DOHH2 (cell line): ENCODE data around the gene ARHGAP22.

Experiments used
- H3F3A ChIP-seq: fragments of 200-600 bp; sonication (generic), shearing (Covaris generic); 2 replicates; pipeline ENCODE4 v1.6.0; 2016; ENCODE audit warnings: antibody characterized with exemption, mild to moderate bottlenecking; ENCODE audit not compliant: control insufficient read depth, insufficient read depth
- H3K27ac ChIP-seq: fragments of 200-600 bp; sonication (generic); 2 replicates; pipeline ENCODE4 v1.5.1; 2014; ENCODE audit warnings: low read depth, mild to moderate bottlenecking, low read length, moderate library complexity
- H3K27me3 ChIP-seq: fragments of 200-600 bp; sonication (generic); 2 replicates; pipeline ENCODE4 v1.6.1; 2014; ENCODE audit warnings: mild to moderate bottlenecking, low read length, mixed read lengths; ENCODE audit not compliant: control insufficient read depth
- H3K36me3 ChIP-seq: fragments of 200-600 bp; sonication (generic); 2 replicates; pipeline ENCODE4 v1.6.1; 2014; ENCODE audit warnings: mild to moderate bottlenecking, low read length, moderate library complexity, mixed read lengths; ENCODE audit not compliant: control insufficient read depth
- H3K4me1 ChIP-seq: fragments of 200-600 bp; sonication (generic); 2 replicates; pipeline ENCODE4 v1.6.1; 2014; ENCODE audit warnings: mild to moderate bottlenecking, low read length, mixed read lengths; ENCODE audit not compliant: control insufficient read depth
- H3K4me2 ChIP-seq: fragments of 200-600 bp; sonication (generic); 2 replicates; pipeline ENCODE4 v1.6.0; 2014; ENCODE audit warnings: mild to moderate bottlenecking, low read length, moderate library complexity
- H3K4me3 ChIP-seq: fragments of 200-600 bp; sonication (generic); 2 replicates; pipeline ENCODE4 v1.5.1; 2014; ENCODE audit warnings: mild to moderate bottlenecking, low read length, mixed read lengths
- H3K79me2 ChIP-seq: fragments of 200-600 bp; sonication (generic); 2 replicates; pipeline ENCODE4 v1.6.1; 2014; ENCODE audit warnings: mild to moderate bottlenecking, low read length, mixed read lengths; ENCODE audit not compliant: control insufficient read depth
- H3K9me2 ChIP-seq: fragments of 200-600 bp; sonication (generic); replicated peaks from 2 replicates; pipeline ENCODE4 v1.6.1; 2014; ENCODE audit warnings: mild to moderate bottlenecking, low read length, mixed read lengths; ENCODE audit not compliant: control insufficient read depth
- H3K9me3 ChIP-seq: fragments of 200-600 bp; sonication (generic); 2 replicates; pipeline ENCODE4 v1.6.1; 2014; ENCODE audit warnings: antibody characterized with exemption, low read length, mixed read lengths; ENCODE audit not compliant: control insufficient read depth, insufficient read depth
- H4K20me1 ChIP-seq: fragments of 200-600 bp; sonication (generic); 2 replicates; pipeline ENCODE4 v1.6.0; 2014; ENCODE audit warnings: low read depth, mild to moderate bottlenecking, antibody characterized with exemption, low read length, moderate library complexity; ENCODE audit not compliant: control insufficient read depth, insufficient read depth
- CTCF ChIP-seq: fragments of 200-600 bp; sonication (generic); IDR thresholded peaks from one replicate; pipeline ENCODE4 v1.5.1; 2014; ENCODE audit warnings: antibody characterized with exemption, mild to moderate bottlenecking, low read depth, low read length; ENCODE audit not compliant: poor library complexity, severe bottlenecking
- EZH2phosphoT487 ChIP-seq: fragments of 200-600 bp; sonication (generic); IDR thresholded peaks from 2 replicates; pipeline ENCODE4 v1.6.1; 2017; ENCODE audit warnings: borderline replicate concordance, mild to moderate bottlenecking, antibody characterized with exemption, low read length, moderate library complexity, mixed read lengths

The ARHGAP22 gene

GRCh38 chr10:48627984-48628609 lies 23.2 kb upstream of the ARHGAP22 start:
- TF ChIP-seq EZH2phosphoT487: no peak
- TF ChIP-seq CTCF: no peak
- Histone ChIP-seq H3K4me1 (no peaks in the 10 kb centered on the region), H3K4me2 (no peak overlapping the region), H4K20me1 (no peaks in the 10 kb centered on the region), H3K36me3 (no peaks in the 10 kb centered on the region), H3K27me3 (peaks cover 31% of the 10 kb centered on the region), H3K4me3 (no peak overlapping the region), H3K9me3 (no peaks in the 10 kb centered on the region), H3K27ac (no peak overlapping the region), H3F3A (no peaks in the 10 kb centered on the region), H3K79me2 (no peaks in the 10 kb centered on the region), H3K9me2 (no peaks in the 10 kb centered on the region)

- Histone ChIP-seq H4K20me1 (no peaks in the 10 kb centered on the region), H3K4me3 (no peak overlapping the region), H3K4me1 (no peaks in the 10 kb centered on the region), H3F3A (no peaks in the 10 kb centered on the region), H3K79me2 (no peaks in the 10 kb centered on the region), H3K36me3 (no peaks in the 10 kb centered on the region), H3K9me2 (no peaks in the 10 kb centered on the region), H3K27ac (no peak overlapping the region), H3K4me2 (no peak overlapping the region), H3K9me3 (no peaks in the 10 kb centered on the region), H3K27me3 (peaks cover 26% of the 10 kb centered on the region)
- no peak for TF ChIP-seq EZH2phosphoT487
- no peak for TF ChIP-seq CTCF
Observed at GRCh38 chr10:48626986-48627731, 22.3 kb upstream of the ARHGAP22 start.

DNA sequence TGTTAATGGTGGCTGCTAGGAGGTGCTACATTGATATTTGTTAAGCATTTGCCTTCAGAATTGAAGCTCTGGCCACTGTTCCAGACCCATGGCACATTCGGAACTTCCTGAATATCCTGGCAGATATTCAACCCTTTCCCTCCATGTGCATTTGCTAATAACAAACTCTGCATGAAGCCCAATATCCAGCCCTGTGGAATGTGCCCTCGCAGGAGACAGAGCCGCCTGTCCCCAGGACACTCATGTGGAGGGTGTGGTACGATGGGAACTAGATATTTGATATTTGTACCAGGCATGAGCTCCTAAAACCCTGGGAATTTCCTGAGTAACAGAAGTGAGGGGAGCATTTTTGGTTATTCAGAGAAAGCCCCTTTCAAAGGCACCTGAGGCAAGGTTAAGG lies 21.6 kb upstream of the ARHGAP22 start:
- Histone ChIP-seq H3K4me3 (no peak overlapping the region), H3K36me3 (no peaks in the 10 kb centered on the region), H3K4me2 (no peak overlapping the region), H3K9me2 (no peaks in the 10 kb centered on the region), H3K27me3 (peaks cover 28% of the 10 kb centered on the region), H3K79me2 (no peaks in the 10 kb centered on the region), H3K9me3 (no peaks in the 10 kb centered on the region), H3K27ac (no peak overlapping the region), H3F3A (no peaks in the 10 kb centered on the region), H3K4me1 (no peaks in the 10 kb centered on the region), H4K20me1 (no peaks in the 10 kb centered on the region)
- TF ChIP-seq CTCF (no peak), EZH2phosphoT487 (no peak)
